Stimulated activated naive CD8-positive, alpha-beta T cell treated with anti-CD3 and anti-CD28 coated beads, Interleukin-15, Interleukin-2, amounts not matched to agents 100 ng/mL and 50 ng/mL, for 24 hours (primary cell): Measurements from ENCODE around the gene EPB41L2.

Source experiments
- H3K27ac Mint-ChIP-seq: one replicate; pipeline ENCODE4 v1.8.0; 2021; ENCODE audit warnings: mild to moderate bottlenecking, mixed read lengths
- H3K27me3 Mint-ChIP-seq: one replicate; pipeline ENCODE4 v1.8.0; 2021; ENCODE audit warnings: mixed read lengths
- H3K36me3 Mint-ChIP-seq: one replicate; pipeline ENCODE4 v1.8.0; 2021; ENCODE audit warnings: low read depth, mixed read lengths
- H3K4me1 Mint-ChIP-seq: one replicate; pipeline ENCODE4 v1.8.0; 2021; ENCODE audit warnings: low read depth, mixed read lengths
- H3K4me3 Mint-ChIP-seq: one replicate; pipeline ENCODE4 v1.8.0; 2021; ENCODE audit warnings: mild to moderate bottlenecking, mixed read lengths
- H3K9me3 Mint-ChIP-seq: one replicate; pipeline ENCODE4 v1.8.0; 2021; ENCODE audit warnings: mixed read lengths

Gene EPB41L2

DNA sequence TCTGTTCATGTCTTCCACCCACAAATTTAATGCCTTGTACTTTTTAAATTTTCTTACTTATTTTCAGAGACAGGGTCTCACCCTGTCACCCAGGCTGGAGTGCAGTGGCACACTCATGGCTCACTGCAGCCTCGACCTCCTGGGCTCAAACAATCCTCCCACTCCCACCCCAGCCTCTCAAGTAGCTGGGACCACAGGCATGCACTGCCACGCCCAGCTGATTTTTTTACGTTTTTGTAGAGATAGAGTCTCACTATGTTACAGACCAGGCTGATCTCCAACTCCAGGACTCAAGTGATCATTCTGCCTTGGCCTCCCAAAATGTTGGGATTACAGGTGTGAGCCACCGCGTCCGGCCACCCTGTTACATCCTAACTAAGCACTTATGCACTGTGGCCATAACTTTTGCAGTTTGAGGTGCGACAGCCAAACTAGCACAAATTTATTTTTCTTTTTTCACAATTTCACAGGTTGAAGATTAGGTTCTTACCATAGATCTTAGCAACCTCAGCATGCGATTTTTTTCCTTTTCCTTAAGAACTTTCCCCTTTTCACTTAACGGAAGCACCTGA is 92.1 kb downstream of the EPB41L2 start:
- Mint-ChIP-seq H3K4me1 (peaks cover 18% of the 10 kb centered on the region), H3K27me3 (no peaks in the 10 kb centered on the region), H3K27ac (no peak overlapping the region), H3K9me3 (peaks cover 11% of the 10 kb centered on the region), H3K4me3 (no peak overlapping the region), H3K36me3 (peaks cover 4% of the 10 kb centered on the region)

DNA sequence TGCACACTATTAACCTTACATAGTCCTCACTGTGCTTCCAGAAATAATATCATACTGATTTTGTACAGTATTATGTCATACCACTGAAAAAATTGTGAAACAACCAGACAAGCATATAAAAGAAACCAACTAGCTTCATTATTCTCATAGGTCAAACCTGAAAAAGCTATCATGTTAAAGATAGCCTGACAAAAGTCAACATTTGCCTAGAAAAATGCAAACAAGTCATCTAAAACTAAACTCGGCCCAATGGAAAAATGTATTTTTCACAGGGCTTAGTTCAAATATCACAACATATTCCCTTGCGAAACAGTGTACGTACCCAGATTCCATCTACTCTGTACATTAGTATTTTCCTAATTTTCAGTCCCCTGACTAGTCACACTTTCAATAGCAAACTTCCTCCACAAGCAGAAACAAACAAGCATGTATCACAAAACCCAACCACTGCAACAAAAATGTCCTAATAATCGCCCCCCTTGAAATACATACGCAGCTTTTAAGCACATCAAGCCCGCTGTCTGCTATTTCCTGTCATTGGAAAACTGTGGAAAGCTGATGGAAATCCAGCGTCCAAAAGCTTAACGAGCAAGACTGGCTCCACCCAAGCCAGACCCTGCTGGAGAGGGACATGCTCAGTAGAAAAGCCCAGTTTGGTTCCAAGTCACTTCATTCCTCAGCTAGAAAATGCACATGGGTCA is 93.1 kb downstream of the EPB41L2 start:
- no peak overlapping the region for H3K4me3 Mint-ChIP-seq
- peaks cover 4% of the 10 kb centered on the region for H3K36me3 Mint-ChIP-seq
- no peak overlapping the region for H3K27ac Mint-ChIP-seq
- no peaks in the 10 kb centered on the region for H3K27me3 Mint-ChIP-seq
- H3K4me1 Mint-ChIP-seq = peaks cover 13% of the 10 kb centered on the region
- H3K9me3 Mint-ChIP-seq = peaks cover 7% of the 10 kb centered on the region

GRCh38 chr6:130969166-130969565 is 93.9 kb downstream of the EPB41L2 start:
- Mint-ChIP-seq H3K9me3 (peaks cover 7% of the 10 kb centered on the region), H3K27ac (no peak overlapping the region), H3K36me3 (peaks cover 4% of the 10 kb centered on the region), H3K4me1 (peaks cover 13% of the 10 kb centered on the region), H3K4me3 (no peak overlapping the region), H3K27me3 (no peaks in the 10 kb centered on the region)

DNA sequence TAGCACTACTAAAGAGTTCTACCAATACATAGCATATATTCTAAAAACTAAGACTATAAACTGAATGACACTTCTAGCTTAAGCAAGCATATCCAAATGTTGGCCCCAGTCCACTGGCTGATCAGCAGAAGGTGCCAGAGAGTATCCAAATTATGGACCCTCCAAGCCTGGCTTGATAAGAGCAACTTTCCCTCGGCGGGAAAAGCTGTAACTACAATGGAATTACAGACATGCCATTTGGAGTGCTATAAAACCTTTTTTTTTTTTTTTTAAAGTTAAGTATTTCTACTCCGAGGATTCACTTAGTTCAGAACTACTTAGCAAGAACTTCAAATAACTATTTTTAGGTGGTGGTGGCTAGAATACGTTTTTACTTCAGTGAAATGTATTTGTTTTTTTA is 94.6 kb downstream of the EPB41L2 start:
- peaks cover 9% of the 10 kb centered on the region for H3K4me1 Mint-ChIP-seq
- no peak overlapping the region for H3K27ac Mint-ChIP-seq
- peaks cover 4% of the 10 kb centered on the region for H3K36me3 Mint-ChIP-seq
- H3K9me3 Mint-ChIP-seq = peaks cover under 1% of the 10 kb centered on the region
- H3K4me3 Mint-ChIP-seq = no peak overlapping the region
- H3K27me3 Mint-ChIP-seq = no peaks in the 10 kb centered on the region

GRCh38 chr6:130967502-130968445 is 95.3 kb downstream of the EPB41L2 start:
- no peaks in the 10 kb centered on the region for H3K9me3 Mint-ChIP-seq

DNA sequence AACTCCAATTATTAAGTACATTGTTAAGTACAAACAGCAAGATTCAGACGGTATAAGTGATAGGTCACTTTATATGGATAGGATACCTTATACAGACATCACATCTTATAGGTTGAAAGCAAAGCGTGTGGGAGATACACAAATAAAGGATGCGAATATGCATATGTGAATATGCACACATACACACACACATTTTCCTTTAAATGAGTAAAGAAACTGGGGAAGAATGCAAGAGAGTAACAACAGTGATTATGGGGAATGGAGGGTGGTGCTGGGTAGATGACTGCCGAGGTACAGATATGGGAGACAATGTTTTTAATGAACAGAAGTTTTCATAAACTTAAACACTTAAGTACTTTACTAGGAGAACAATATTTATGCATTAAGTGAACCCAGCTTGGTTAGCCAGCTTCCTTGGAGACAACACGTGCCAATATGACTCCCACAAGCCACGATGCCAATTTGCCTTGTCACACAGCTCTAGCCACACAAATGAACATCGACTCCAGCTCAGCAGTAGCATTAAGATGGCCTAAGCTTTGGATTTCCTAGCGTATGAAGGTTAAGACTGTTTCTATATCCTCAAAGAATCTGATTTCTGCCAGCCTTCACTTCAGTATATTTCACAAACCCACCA is 96.6 kb downstream of the EPB41L2 start:
- H3K27me3 Mint-ChIP-seq = no peaks in the 10 kb centered on the region
- H3K36me3 Mint-ChIP-seq = no peaks in the 10 kb centered on the region
- no peak overlapping the region for H3K27ac Mint-ChIP-seq
- peaks cover 4% of the 10 kb centered on the region for H3K4me1 Mint-ChIP-seq
- no peak overlapping the region for H3K4me3 Mint-ChIP-seq
- H3K9me3 Mint-ChIP-seq = no peaks in the 10 kb centered on the region

More at GRCh38 chr6:130967502-130968445, 95.3 kb downstream of the EPB41L2 start:
- H3K27me3 Mint-ChIP-seq = no peaks in the 10 kb centered on the region
- peaks cover 4% of the 10 kb centered on the region for H3K36me3 Mint-ChIP-seq
- H3K27ac Mint-ChIP-seq = no peak overlapping the region
- H3K4me3 Mint-ChIP-seq = no peak overlapping the region
- H3K4me1 Mint-ChIP-seq = peaks cover 9% of the 10 kb centered on the region

DNA sequence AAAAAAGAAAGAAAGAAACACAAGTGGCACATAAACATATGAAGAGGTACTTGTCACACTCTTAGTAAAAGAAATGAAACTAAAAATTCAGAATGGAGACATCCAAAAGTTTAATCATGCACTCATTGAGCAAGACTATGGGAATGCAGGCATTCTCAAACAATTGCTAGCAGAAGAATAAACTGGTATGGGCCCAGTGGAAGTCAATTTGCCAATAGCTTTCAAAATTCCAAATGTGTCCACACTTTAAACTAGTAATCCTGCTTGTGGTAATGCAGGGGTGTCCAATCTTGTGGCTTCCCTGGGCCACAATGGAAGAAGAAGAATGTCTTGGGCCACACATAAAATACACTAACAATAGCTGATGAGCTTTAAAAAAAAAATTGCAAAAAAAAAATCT is 97.4 kb downstream of the EPB41L2 start:
- H3K9me3 Mint-ChIP-seq = no peaks in the 10 kb centered on the region
- H3K36me3 Mint-ChIP-seq = no peaks in the 10 kb centered on the region
- H3K4me3 Mint-ChIP-seq = no peak overlapping the region
- no peaks in the 10 kb centered on the region for H3K27me3 Mint-ChIP-seq
- H3K27ac Mint-ChIP-seq = no peak overlapping the region
- H3K4me1 Mint-ChIP-seq = no peaks in the 10 kb centered on the region

DNA sequence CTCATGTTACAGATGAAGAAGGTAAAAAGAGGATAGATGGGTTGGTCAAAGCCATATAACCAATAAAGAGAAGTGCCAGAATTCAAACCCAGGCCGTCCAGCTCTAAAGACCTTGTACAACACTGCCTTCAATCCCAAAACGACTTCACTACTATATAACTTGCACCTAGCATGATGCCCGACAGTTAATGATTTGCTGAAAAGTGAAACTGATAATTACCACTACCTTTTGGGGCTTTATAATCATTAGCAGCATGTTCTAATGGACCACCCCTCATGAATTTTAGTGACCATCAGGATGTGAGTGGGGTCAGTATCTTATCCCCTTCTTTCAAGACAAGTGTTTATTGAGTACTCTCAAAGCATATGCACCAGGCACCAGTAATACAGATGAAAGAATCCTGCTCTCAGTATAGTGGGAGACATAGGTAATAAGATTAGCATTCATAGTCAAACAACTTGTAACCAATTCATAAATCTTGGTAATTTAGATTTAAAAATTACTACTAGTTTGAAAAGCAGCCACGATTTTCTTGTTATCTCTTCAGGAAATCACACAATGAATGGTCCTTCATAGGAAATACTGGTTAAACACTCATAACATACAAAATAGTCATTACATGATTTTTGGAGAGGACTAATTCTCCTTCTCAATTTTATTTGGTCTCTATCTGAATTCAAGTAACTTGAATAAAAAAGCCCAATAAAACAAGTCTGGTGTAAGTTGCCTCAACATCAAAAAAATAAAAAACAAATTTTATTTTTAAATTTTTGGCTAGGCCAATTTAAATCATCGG is 98.0 kb downstream of the EPB41L2 start:
- H3K27ac Mint-ChIP-seq = no peak overlapping the region
- no peaks in the 10 kb centered on the region for H3K9me3 Mint-ChIP-seq
- H3K27me3 Mint-ChIP-seq = no peaks in the 10 kb centered on the region
- H3K4me3 Mint-ChIP-seq = no peak overlapping the region
- H3K36me3 Mint-ChIP-seq = no peaks in the 10 kb centered on the region
- H3K4me1 Mint-ChIP-seq = no peaks in the 10 kb centered on the region

- Mint-ChIP-seq H3K4me1 (no peaks in the 10 kb centered on the region), H3K27me3 (no peaks in the 10 kb centered on the region), H3K36me3 (no peaks in the 10 kb centered on the region), H3K27ac (no peak overlapping the region), H3K9me3 (no peaks in the 10 kb centered on the region), H3K4me3 (no peak overlapping the region)
Measured at GRCh38 chr6:130964289-130964688, 98.8 kb downstream of the EPB41L2 start.

GRCh38 chr6:130962966-130963365 is 100.1 kb downstream of the EPB41L2 start:
- Mint-ChIP-seq H3K27ac (no peak overlapping the region), H3K4me1 (no peaks in the 10 kb centered on the region), H3K4me3 (no peak overlapping the region), H3K9me3 (no peaks in the 10 kb centered on the region), H3K36me3 (no peaks in the 10 kb centered on the region), H3K27me3 (no peaks in the 10 kb centered on the region)

GRCh38 chr6:130961148-130961547 is 101.9 kb downstream of the EPB41L2 start:
- Mint-ChIP-seq H3K4me3 (no peak overlapping the region), H3K36me3 (peaks cover 3% of the 10 kb centered on the region), H3K27me3 (no peaks in the 10 kb centered on the region), H3K27ac (no peak overlapping the region), H3K9me3 (no peaks in the 10 kb centered on the region), H3K4me1 (no peaks in the 10 kb centered on the region)

- Mint-ChIP-seq H3K4me3 (no peak overlapping the region), H3K27me3 (no peaks in the 10 kb centered on the region), H3K9me3 (no peaks in the 10 kb centered on the region), H3K27ac (no peak overlapping the region), H3K4me1 (no peaks in the 10 kb centered on the region), H3K36me3 (peaks cover 10% of the 10 kb centered on the region)
Measured at GRCh38 chr6:130959951-130960350, 103.1 kb downstream of the EPB41L2 start.

- peaks cover 18% of the 10 kb centered on the region for H3K36me3 Mint-ChIP-seq
- no peaks in the 10 kb centered on the region for H3K4me1 Mint-ChIP-seq
- no peaks in the 10 kb centered on the region for H3K9me3 Mint-ChIP-seq
- H3K27me3 Mint-ChIP-seq = no peaks in the 10 kb centered on the region
- H3K4me3 Mint-ChIP-seq = no peak overlapping the region
- no peak overlapping the region for H3K27ac Mint-ChIP-seq
Measured at GRCh38 chr6:130958468-130958867, 104.6 kb downstream of the EPB41L2 start.

- no peaks in the 10 kb centered on the region for H3K9me3 Mint-ChIP-seq
- no peaks in the 10 kb centered on the region for H3K4me1 Mint-ChIP-seq
- H3K4me3 Mint-ChIP-seq = no peak overlapping the region
- H3K36me3 Mint-ChIP-seq = peaks cover 34% of the 10 kb centered on the region
- no peaks in the 10 kb centered on the region for H3K27me3 Mint-ChIP-seq
- no peak overlapping the region for H3K27ac Mint-ChIP-seq
Measured at GRCh38 chr6:130955755-130956154, 107.3 kb downstream of the EPB41L2 start.
